Astrocyte of the spinal cord (primary cell): ENCODE measurements around the gene PDE6A.

Source experiments
- DNase-seq: peaks from one replicate; pipeline ENCODE4 v3.0.0; 2011; ENCODE audit warnings: low read depth, low spot score
- H3K4me3 ChIP-seq: 2 replicates; pipeline ENCODE4 v1.5.1; 2011; ENCODE audit warnings: low read depth, mild to moderate bottlenecking, low read length, moderate library complexity
- in situ Hi-C: cut with HindIII; loops from 2 replicates; pipeline ENCODE4 v1.10.0; 2017; ENCODE audit warnings: low sequenced_read_pairs
- TF ChIP-seq, protein P1 (sequence below): IDR thresholded peaks from 2 replicates; pipeline ENCODE4 v1.5.1; 2012; ENCODE audit warnings: low read depth, mild to moderate bottlenecking, low read length, inconsistent platforms

Gene PDE6A

DNA sequence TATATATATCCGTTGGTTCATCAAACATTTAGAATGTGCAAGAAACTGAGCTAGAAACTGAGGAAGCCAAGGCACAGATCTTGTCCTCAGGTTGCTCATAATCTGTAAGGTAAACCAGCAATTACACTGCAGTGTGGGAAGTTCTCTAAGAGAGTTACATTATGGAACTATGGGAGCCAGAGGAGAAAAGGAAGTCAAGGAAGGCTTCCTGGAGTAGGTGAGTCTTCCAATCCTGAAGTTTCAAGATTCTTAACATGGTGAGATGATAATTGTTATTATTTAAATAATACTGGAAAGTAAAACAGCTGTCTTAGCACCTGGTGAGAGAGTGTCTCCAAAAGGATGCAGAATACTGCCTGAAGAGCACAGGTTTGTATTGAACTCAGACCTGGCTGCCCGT, 44.2 kb downstream of the PDE6A start:
- H3K4me3 ChIP-seq: no peak overlapping the region
- TF ChIP-seq, protein P1, sequence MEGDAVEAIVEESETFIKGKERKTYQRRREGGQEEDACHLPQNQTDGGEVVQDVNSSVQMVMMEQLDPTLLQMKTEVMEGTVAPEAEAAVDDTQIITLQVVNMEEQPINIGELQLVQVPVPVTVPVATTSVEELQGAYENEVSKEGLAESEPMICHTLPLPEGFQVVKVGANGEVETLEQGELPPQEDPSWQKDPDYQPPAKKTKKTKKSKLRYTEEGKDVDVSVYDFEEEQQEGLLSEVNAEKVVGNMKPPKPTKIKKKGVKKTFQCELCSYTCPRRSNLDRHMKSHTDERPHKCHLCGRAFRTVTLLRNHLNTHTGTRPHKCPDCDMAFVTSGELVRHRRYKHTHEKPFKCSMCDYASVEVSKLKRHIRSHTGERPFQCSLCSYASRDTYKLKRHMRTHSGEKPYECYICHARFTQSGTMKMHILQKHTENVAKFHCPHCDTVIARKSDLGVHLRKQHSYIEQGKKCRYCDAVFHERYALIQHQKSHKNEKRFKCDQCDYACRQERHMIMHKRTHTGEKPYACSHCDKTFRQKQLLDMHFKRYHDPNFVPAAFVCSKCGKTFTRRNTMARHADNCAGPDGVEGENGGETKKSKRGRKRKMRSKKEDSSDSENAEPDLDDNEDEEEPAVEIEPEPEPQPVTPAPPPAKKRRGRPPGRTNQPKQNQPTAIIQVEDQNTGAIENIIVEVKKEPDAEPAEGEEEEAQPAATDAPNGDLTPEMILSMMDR: no peak

DNA sequence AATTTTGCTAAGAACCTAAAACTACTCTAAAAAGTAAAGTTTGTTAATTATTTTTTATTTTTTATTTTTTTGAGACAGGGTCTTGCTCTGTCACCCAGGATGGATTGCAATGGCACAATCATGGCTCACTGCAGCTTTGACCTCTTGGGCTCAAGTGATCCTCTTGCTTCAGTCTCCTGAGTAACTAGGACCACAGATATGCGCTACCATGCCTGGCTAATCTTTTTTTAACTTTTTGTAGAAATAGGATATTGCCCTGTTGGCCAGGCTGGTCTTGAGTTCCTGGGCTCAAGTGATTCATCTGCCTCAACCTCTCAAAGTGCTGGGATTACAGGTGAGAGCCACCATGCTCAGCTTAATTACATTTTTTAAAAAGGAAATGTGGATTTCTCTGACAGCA, 45.8 kb downstream of the PDE6A start:
- in situ Hi-C loops: no loop called here
- no peak for DNase-seq
- no peak overlapping the region for H3K4me3 ChIP-seq
- TF ChIP-seq, protein P1: no peak

More for the DNA sequence above, 44.2 kb downstream of the PDE6A start:
- in situ Hi-C loops: no loop called here
- DNase-seq: no peak

DNA sequence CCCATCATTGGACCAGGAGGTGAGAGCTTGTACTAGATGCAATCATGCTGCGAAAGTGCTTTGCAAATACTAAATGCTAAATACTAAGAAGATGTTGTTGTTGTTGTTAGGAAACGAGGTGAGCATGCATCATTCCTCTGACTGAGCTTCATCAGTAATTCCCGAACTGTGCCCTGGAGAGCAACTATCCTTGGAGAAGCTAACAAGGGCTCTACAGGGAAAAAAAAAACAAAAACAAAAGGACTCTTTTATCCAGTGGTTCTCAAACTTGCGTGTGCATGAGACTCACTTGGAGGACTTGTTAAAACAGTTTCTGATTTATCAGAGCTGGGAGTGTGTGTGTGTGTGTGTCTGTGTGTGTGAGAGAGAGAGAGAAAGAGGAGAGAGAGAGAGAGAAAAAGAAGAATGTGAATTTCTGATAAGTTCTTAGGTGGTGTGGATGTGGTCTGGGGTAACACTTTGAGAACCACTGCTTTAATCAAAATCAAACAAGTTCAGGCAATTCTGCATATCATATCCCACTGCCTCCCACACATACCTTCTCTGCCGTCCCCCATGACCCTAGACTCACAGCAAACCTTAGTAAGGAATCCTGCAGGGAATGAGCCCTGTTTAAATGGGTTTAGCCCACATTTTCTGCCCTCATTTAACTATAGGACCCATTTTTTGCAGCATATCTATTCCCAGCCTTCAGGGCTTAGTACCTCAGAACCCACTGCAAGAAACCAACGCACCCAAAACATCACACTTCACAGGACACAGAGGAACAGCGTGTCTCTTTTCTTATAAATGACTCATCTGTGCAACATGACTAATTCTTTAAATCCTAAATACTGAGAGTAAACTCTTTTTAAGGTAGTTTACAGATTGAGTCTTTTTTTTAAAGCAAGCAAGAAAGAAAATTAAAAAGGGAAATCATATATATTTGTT, 48.9 kb downstream of the PDE6A start:
- TF ChIP-seq, protein P1: no peak
- in situ Hi-C loops: no loop called here
- DNase-seq: peak; percentile 60
- H3K4me3 ChIP-seq: no peak overlapping the region

DNA sequence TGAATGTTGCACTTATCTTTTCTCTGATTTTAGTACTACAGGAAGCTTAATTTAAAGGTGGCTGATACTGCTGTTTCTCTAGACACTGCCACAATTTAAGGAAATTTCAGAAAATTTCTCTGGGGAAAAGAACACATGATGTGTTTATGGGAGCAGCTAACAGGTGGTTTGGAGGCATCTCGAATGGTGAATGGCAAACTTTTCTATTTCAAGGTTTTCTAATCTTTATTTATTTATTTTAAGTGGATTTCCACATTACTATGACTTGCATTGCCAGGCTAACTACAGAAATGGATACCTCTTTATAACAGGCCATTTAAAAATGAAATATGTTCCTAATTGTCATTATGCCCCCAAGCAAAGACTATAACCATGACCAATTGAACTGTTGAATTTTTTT, 50.4 kb downstream of the PDE6A start:
- DNase-seq: no peak
- TF ChIP-seq, protein P1: no peak
- no peak overlapping the region for H3K4me3 ChIP-seq
- in situ Hi-C loops: no loop called here

DNA sequence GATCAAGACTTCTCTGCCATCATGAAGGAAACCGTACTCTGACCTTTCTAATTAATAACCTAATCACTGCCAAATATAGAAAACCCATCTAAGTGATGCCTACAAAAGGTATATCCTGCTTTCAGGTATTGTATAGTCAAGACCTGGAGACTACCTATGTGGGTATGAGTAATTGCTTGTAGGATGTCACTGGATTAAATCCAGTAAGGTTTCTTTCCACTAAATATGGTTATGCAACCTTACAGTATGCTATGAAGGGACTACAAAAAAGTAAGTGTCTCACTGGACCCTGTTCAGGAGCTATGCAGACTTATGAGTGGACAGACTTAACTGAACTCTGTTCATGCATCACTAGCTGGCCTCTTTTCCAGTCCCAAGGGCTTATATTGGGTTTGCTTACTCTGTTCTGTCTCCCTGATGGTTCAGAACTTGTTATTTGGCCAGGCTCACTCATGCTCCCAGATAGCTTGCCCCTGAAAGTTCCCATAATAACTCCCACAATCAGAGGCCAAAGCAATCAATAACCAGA, 51.1 kb downstream of the PDE6A start:
- TF ChIP-seq, protein P1: no peak
- no peak for DNase-seq
- H3K4me3 ChIP-seq: no peak overlapping the region
- in situ Hi-C loops: no loop called here

DNA sequence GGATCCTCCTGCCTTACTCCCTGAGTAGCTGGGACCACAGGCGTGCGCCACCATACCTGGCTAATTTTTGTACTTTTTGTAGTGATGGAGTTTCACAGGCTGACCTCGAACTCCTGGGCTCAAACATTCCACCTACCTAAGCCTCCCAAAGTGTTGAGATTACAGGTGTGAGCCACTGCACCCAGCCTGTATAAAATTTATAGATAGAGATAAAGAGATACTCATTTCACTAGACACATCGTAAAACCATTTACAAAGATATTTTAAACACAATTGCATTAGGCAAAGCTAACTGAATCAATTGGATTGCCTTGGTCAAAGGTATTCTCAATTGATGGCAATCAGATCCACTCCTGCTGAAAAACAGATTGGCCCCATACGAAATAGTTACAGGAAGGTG, 52.0 kb downstream of the PDE6A start:
- in situ Hi-C loops: no loop called here
- DNase-seq: no peak
- TF ChIP-seq, protein P1: no peak

More for the DNA sequence above, 52.0 kb downstream of the PDE6A start:
- no peak overlapping the region for H3K4me3 ChIP-seq
